HFFc6 (cell line): Measurements from ENCODE around the gene EEIG2. TPM values are rescaled to one million over a fixed set of nuclear protein-coding genes. Genes with fewer than 3 reads are reported as not detected.
"Not testable (repeated sequence)": the region's sequence is repeated elsewhere in the genome, so short reads cannot be mapped to it uniquely, and the experiment has no call there.

ENCODE experiments used
- DNase-seq: peaks from one replicate; pipeline ENCODE4 v3.0.0-alpha.2; 2018
- H3K27ac Mint-ChIP-seq: 2 replicates; pipeline ENCODE4 v1.8.0; 2020; ENCODE audit warnings: mild to moderate bottlenecking, mixed read lengths
- H3K27me3 Mint-ChIP-seq: 2 replicates; pipeline ENCODE4 v1.8.0; 2021; ENCODE audit warnings: mild to moderate bottlenecking, moderate library complexity, mixed read lengths; ENCODE audit not compliant: insufficient read depth
- H3K36me3 Mint-ChIP-seq: 2 replicates; pipeline ENCODE4 v1.8.0; 2021; ENCODE audit warnings: low read depth, mixed read lengths
- H3K4me1 Mint-ChIP-seq: 2 replicates; pipeline ENCODE4 v1.8.0; 2020; ENCODE audit warnings: low read depth, mixed read lengths
- H3K4me3 Mint-ChIP-seq: 2 replicates; pipeline ENCODE4 v1.8.0; 2020; ENCODE audit warnings: mild to moderate bottlenecking, moderate library complexity, mixed read lengths
- H3K9me3 Mint-ChIP-seq: 2 replicates; pipeline ENCODE4 v1.8.0; 2020; ENCODE audit warnings: mild to moderate bottlenecking, mixed read lengths
- CTCF ChIP-seq: fragments of 200-600 bp; sonication (generic); IDR thresholded peaks from 2 replicates; pipeline ENCODE4 v1.5.0; 2021; ENCODE audit warnings: antibody characterized with exemption, mild to moderate bottlenecking
- total RNA-seq, 6 experiments: library from RNA; stranded (reverse); fragmentation: NEBNext Ultra II Directional; extraction: Animal tissue kit (Norgen Biotek cat#: 25700); gene quantifications; 2 replicates in 1 of 6; 3 replicates in 5 of 6; pipeline ENCODE4 v1.2.3, GENCODE V29; 2021

The EEIG2 gene
- total RNA-seq, 6 experiments from 2014 or later = 3.3 to 5.2 (median 4.5) TPM

DNA sequence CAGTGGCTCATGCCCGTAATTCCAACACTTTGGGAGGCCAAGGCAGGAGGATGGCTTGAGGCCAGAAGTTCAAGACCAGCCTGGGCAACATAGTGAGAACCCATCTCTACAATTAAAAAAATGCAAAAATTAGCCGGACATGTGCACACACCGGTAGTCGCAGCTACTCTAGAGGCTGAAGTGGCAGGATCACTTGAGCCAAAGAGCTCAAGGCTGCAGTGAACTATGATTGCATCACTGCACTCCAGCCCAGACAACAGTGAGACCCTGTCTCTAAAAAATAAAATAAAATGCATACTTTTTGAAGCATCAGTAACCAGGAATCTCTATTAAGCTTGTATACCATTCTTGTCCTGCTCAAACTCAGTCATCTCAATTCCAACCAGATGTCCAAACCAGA, 27.2 kb upstream of the EEIG2 start:
- H3K36me3 Mint-ChIP-seq = no peaks in the 10 kb centered on the region
- no peak overlapping the region for H3K4me3 Mint-ChIP-seq
- H3K9me3 Mint-ChIP-seq = no peaks in the 10 kb centered on the region
- peaks cover 9% of the 10 kb centered on the region for H3K27me3 Mint-ChIP-seq
- H3K27ac Mint-ChIP-seq = no peak overlapping the region
- no peak for TF ChIP-seq CTCF
- no peak for DNase-seq
- no peaks in the 10 kb centered on the region for H3K4me1 Mint-ChIP-seq

DNA sequence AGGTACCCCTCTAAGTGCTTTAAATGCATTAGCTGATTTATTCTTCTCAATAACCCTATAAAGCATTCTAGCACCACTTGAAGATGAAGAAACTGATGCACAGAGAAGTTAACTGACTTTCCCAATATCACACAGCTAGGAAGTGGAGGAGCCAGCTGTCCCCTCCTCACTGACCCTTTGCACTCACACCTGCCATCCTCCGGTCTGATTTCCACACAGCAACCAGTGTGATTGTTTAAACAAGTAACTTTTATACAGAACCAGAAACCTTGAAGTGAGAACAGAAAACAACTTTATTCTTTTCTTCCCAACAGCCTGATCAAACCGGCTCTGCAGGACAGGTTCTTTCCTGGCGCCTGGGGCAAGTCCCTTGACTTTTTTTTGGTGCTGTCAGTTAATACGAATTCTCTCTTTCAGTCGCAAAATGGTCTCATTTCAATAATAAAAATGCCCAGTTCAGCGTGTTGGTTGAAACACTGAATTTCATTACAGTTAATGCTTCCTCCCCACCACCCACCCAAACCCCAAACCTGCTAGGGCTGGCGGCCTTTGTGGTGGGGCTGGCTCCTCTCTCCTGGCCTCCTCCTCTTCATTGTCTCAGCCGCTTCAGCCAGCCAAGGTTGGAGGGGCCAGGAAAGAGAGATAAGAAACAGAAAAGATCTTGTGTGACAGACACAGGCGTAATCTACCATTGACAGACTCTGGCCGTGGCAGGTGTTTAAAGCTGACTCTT, 26.4 kb upstream of the EEIG2 start:
- H3K9me3 Mint-ChIP-seq = no peaks in the 10 kb centered on the region
- TF ChIP-seq CTCF = no peak
- peaks cover 9% of the 10 kb centered on the region for H3K27me3 Mint-ChIP-seq
- H3K36me3 Mint-ChIP-seq = no peaks in the 10 kb centered on the region
- H3K27ac Mint-ChIP-seq = no peak overlapping the region
- no peak overlapping the region for H3K4me3 Mint-ChIP-seq
- DNase-seq = no peak
- no peaks in the 10 kb centered on the region for H3K4me1 Mint-ChIP-seq

- Mint-ChIP-seq H3K4me3 (no peak overlapping the region), H3K27me3 (peaks cover 9% of the 10 kb centered on the region), H3K27ac (no peak overlapping the region), H3K36me3 (no peaks in the 10 kb centered on the region), H3K9me3 (no peaks in the 10 kb centered on the region), H3K4me1 (no peaks in the 10 kb centered on the region)
- TF ChIP-seq CTCF = no peak
- no peak for DNase-seq
Measured at GRCh38 chr1:108534759-108535158, 25.1 kb upstream of the EEIG2 start.

DNA sequence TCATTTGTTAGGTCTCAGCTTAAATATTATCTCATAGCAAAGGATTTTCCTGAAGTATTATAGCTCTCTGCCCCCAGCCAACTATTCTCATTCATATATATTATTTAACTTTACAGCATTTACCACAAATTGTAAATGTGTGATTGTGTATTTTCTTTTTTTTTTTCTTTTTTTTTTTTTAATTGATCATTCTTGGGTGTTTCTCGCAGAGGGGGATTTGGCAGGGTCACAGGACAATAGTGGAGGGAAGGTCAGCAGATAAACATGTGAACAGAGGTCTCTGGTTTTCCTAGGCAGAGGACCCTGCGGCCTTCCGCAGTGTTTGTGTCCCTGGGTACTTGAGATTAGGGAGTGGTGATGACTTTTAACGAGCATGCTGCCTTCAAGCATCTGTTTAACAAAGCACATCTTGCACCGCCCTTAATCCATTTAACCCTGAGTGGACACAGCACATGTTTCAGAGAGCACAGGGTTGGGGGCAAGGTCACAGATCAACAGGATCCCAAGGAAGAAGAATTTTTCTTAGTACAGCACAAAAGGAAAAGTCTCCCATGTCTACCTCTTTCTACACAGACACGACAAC, 24.5 kb upstream of the EEIG2 start:
- H3K4me3 Mint-ChIP-seq, H3K27ac Mint-ChIP-seq, H3K4me1 Mint-ChIP-seq, H3K9me3 Mint-ChIP-seq, H3K27me3 Mint-ChIP-seq, DNase-seq, H3K36me3 Mint-ChIP-seq: not testable (repeated sequence)

GRCh38 chr1:108536021-108536420, 23.9 kb upstream of the EEIG2 start:
- not testable (repeated sequence) for H3K9me3 Mint-ChIP-seq, H3K36me3 Mint-ChIP-seq, H3K27me3 Mint-ChIP-seq, DNase-seq, H3K4me3 Mint-ChIP-seq, H3K4me1 Mint-ChIP-seq, H3K27ac Mint-ChIP-seq

DNA sequence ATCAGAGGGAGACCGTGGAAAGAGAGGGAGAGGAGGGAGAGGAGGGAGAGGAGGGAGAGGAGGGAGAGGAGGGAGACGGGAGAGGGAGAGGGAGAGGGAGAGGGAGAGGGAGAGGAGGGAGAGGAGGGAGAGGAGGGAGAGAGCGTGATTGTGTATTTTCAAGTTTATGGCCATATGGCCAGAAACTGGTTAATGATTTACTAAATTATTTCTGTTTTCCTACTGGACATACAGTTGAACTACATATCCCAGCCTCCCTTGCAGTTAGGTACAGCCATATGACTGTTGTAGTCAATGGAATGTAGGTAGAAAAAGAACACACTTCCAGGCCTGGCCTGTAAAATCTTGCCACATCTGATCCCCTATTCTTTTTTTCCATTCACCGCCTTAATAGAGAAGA, 23.1 kb upstream of the EEIG2 start:
- not testable (repeated sequence) for H3K36me3 Mint-ChIP-seq, H3K27ac Mint-ChIP-seq, H3K4me1 Mint-ChIP-seq, H3K4me3 Mint-ChIP-seq, H3K27me3 Mint-ChIP-seq, H3K9me3 Mint-ChIP-seq, DNase-seq

DNA sequence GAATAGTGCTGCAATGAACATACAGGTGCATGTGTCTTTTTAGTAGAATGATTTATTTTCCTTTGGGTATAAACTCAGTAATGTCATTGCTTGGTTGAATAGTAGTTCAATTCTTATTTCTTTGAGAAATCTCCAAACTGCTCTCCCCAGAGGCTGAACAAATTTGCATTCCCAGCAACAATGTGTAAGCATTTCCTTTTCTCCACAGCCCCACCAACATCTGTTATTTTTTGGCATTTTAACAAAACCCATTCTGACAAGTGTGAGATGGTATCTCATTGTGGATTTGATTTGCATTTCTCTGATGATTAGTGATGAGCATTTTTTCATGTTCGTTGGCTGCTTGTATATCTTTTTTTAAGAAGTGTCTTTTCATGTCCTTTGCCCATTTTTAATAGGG, 21.9 kb upstream of the EEIG2 start:
- Mint-ChIP-seq H3K4me1 (no peaks in the 10 kb centered on the region), H3K27me3 (peaks cover 9% of the 10 kb centered on the region), H3K36me3 (no peaks in the 10 kb centered on the region), H3K9me3 (no peaks in the 10 kb centered on the region), H3K27ac (no peak overlapping the region), H3K4me3 (no peak overlapping the region)
- no peak for DNase-seq
- TF ChIP-seq CTCF = no peak
